Mucosa of descending colon (tissue), 3 donors: ENCODE results near the gene EPS8. TPM values are rescaled to one million over a fixed set of nuclear protein-coding genes. Genes with fewer than 3 reads are reported as not detected.

Source experiments
- ATAC-seq: fragments of 200-7000 bp; cut with Tn5 transposase; one replicate; pipeline ENCODE4 v1.9.1; 2020; ENCODE audit warnings: mild to moderate bottlenecking, moderate library complexity
- DNase-seq, 3 donors: peaks; one replicate each; pipeline ENCODE4 v3.0.0-alpha.2; 2020
- H3K36me3 ChIP-seq: fragments of 200-600 bp; one replicate; pipeline ENCODE4 v1.8.0; 2021; ENCODE audit warnings: low read depth, mild to moderate bottlenecking
- H3K4me1 ChIP-seq: fragments of 200-600 bp; one replicate; pipeline ENCODE4 v1.8.0; 2021; ENCODE audit warnings: low read depth, mild to moderate bottlenecking
- H3K4me3 ChIP-seq: fragments of 200-600 bp; one replicate; pipeline ENCODE4 v1.8.0; 2021; ENCODE audit warnings: mild to moderate bottlenecking
- H3K9me3 ChIP-seq: fragments of 200-600 bp; one replicate; pipeline ENCODE4 v1.8.0; 2021; ENCODE audit warnings: mild to moderate bottlenecking
- intact Hi-C, 2 donors: fragments of 100-400 bp; cut with DNase I in 1 of 2; cut with micrococcal nuclease in 1 of 2; formaldehyde crosslinking; loops; one replicate each; pipeline versions ENCODE4 v1.11.0 to v1.11.1; 2022; cut with DNase I, micrococcal nuclease
- total RNA-seq, 3 donors: library from RNA; stranded (reverse); fragmentation: NEBNext Ultra II Directional in 2 of 3; extraction: Animal tissue kit (Norgen Biotek cat#: 25700) in 2 of 3; gene quantifications; one replicate each; pipeline versions ENCODE4 v1.2.1 to v1.2.4, GENCODE V29; 2021 to 2023
- TF ChIP-seq, protein P1 (sequence below): fragments of 200-600 bp; IDR thresholded peaks from one replicate; pipeline ENCODE4 v1.8.0; 2022; ENCODE audit warnings: antibody characterized with exemption, mild to moderate bottlenecking
- donor health status: DM: no; HTN: no; CAD: no; lungs with moderate emphysema.
- donor health status: DM: no; HTN: no; CAD: no.
- donor health status: DM: no; HTN: yes; CAD: no.

Gene EPS8
- total RNA-seq, 3 donors from 2014 or later, result 100 to 204 (median 135) TPM

GRCh38 chr12:15786772-15787171, 2.4 kb downstream of the EPS8 start:
- Histone ChIP-seq H3K4me3 (no peak overlapping the region), H3K4me1 (peaks cover 10% of the 10 kb centered on the region), H3K9me3 (no peaks in the 10 kb centered on the region), H3K36me3 (no peaks in the 10 kb centered on the region)
- TF ChIP-seq, protein P1, sequence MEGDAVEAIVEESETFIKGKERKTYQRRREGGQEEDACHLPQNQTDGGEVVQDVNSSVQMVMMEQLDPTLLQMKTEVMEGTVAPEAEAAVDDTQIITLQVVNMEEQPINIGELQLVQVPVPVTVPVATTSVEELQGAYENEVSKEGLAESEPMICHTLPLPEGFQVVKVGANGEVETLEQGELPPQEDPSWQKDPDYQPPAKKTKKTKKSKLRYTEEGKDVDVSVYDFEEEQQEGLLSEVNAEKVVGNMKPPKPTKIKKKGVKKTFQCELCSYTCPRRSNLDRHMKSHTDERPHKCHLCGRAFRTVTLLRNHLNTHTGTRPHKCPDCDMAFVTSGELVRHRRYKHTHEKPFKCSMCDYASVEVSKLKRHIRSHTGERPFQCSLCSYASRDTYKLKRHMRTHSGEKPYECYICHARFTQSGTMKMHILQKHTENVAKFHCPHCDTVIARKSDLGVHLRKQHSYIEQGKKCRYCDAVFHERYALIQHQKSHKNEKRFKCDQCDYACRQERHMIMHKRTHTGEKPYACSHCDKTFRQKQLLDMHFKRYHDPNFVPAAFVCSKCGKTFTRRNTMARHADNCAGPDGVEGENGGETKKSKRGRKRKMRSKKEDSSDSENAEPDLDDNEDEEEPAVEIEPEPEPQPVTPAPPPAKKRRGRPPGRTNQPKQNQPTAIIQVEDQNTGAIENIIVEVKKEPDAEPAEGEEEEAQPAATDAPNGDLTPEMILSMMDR, result no peak
- DNase-seq (no peak), ATAC-seq (no peak)
- intact Hi-C loops, result no loop called here

DNA sequence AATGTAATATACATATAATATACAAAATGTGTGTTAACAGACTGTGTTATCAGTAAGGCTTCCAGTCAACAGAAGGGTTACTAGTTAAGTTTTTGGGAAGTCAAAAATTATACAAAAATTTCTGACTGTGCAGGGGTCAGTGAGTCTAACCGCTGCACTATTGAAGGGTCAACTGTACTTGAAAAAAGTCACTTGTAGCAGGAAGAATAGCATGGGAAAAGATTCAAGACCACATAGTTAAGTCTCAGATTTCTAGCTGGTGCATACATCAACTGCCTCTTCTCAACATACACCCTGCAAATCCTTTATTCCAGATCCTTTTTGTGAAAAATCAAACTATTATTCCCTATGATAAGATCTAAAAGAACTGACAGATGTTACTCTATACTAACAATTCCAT, 5.9 kb downstream of the EPS8 start:
- no peak for ATAC-seq
- peaks cover 24% of the 10 kb centered on the region for H3K4me1 ChIP-seq

GRCh38 chr12:15782667-15783066, 6.5 kb downstream of the EPS8 start:
- Histone ChIP-seq H3K36me3 (no peaks in the 10 kb centered on the region), H3K4me3 (no peak overlapping the region), H3K4me1 (peaks cover 24% of the 10 kb centered on the region), H3K9me3 (no peaks in the 10 kb centered on the region)
- ATAC-seq (no peak), DNase-seq (no peak)
- TF ChIP-seq, protein P1, result no peak
- intact Hi-C loops, result no loop called here

More for the DNA sequence above, 5.9 kb downstream of the EPS8 start:
- intact Hi-C loops, result no loop called here
- Histone ChIP-seq H3K36me3 (no peaks in the 10 kb centered on the region), H3K4me3 (no peak overlapping the region), H3K9me3 (no peaks in the 10 kb centered on the region)
- no peak for DNase-seq
- TF ChIP-seq, protein P1, result no peak

GRCh38 chr12:15779925-15780324, 9.3 kb downstream of the EPS8 start:
- DNase-seq (no peak), ATAC-seq (no peak)
- TF ChIP-seq, protein P1, result no peak
- intact Hi-C loops, result no loop called here
- H3K36me3 ChIP-seq, result no peaks in the 10 kb centered on the region
- H3K4me1 ChIP-seq, result peaks cover 30% of the 10 kb centered on the region
- H3K9me3 ChIP-seq, result no peaks in the 10 kb centered on the region
- H3K4me3 ChIP-seq, result no peak overlapping the region

DNA sequence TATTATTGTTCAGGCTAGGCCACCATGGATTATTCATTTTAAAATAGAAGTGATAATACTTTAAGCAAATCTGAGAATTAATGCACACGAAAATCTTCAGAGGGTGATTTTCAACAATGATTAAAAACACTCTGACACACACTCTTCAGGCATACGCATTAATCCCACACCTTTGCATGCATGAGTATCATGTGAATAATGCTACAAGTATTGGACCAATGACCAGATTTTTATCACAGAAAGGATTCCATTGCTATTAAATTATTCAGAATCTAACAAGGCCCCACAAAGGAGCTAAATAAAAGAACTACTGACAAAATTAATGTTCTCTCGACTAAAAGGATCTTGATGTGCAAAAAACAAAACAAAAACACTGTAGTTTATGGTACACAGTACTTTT, 11.1 kb downstream of the EPS8 start:
- DNase-seq, result no peak
- TF ChIP-seq, protein P1, result no peak
- no peaks in the 10 kb centered on the region for H3K9me3 ChIP-seq
- no peaks in the 10 kb centered on the region for H3K36me3 ChIP-seq
- intact Hi-C loops, result no loop called here
- H3K4me1 ChIP-seq, result peaks cover 32% of the 10 kb centered on the region
- no peak overlapping the region for H3K4me3 ChIP-seq
- no peak for ATAC-seq

DNA sequence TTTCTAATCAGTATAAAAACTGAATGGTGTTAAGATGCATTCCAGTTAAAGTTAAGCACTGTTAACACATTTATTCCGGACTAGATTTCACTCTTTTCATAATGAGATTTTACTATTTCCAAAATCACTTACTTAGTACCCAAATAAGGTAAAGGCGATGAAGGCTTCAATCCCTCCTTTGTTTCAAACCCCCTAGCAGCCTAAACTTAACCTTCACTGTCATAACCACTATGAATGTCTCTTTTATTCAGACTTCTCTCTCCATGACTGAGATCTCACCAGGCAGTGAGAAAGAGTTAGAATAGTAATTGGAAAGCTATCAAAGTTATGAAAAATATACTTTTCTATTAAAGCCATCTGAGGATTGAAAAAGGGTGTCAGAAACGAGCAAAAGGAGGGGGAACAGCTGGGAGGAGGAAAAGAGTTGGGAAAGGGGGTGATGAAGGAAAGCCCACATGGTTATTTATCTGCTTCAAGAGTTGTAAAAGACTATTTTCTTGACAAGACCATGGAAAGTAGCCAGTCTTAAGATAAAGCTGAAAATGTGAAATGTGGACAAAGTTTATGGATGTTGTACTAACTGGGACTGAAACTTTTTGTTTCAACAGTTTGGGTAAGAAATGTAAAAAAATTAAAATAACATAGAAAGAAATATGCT, 11.7 kb downstream of the EPS8 start:
- DNase-seq, result no peak
- H3K4me3 ChIP-seq, result no peak overlapping the region
- no peaks in the 10 kb centered on the region for H3K9me3 ChIP-seq
- ATAC-seq, result no peak
- no peaks in the 10 kb centered on the region for H3K36me3 ChIP-seq
- peaks cover 26% of the 10 kb centered on the region for H3K4me1 ChIP-seq
- TF ChIP-seq, protein P1, result no peak
- intact Hi-C loops, result no loop called here
